ENCODE measurements around the gene DRD4.

DRD4 gene

DNA sequence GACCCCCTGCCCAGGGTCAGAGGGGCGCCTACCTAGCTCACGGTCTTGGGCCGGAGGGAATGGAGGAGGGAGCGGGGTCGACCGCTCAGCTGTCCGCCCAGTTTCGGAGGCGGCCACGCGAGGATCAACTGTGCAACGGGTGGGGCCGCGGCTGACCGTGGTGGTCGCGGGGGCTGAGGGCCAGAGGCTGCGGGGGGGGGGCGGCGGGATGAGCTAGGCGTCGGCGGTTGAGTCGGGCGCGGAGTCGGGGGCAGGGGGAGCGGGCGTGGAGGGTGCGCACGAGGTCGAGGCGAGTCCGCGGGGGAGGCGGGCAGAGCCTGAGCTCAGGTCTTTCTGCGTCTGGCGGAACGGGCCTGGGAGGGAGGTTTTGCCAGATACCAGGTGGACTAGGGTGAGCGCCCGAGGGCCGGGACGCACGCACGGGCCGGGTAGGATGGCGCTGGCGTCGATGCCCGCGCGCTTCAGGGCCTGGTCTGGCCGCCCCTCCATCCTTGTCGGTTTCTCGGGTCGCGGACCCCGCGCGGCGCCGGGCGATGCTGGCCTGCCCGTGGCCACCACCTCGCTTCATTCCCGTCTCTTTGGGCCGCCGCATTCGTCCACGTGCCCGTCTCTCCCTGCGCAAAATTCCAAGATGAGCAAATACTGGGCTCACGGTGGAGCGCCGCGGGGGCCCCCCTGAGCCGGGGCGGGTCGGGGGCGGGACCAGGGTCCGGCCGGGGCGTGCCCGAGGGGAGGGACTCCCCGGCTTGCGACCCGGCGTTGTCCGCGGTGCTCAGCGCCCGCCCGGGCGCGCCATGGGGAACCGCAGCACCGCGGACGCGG, at the start of gene DRD4:
Gene DRD4, plus strand, starts transcription at position 759 of the 822 bp plus-strand sequence. Its CDS starts 36 bp downstream, at position 795.
- DNase-seq = no peak

DNA sequence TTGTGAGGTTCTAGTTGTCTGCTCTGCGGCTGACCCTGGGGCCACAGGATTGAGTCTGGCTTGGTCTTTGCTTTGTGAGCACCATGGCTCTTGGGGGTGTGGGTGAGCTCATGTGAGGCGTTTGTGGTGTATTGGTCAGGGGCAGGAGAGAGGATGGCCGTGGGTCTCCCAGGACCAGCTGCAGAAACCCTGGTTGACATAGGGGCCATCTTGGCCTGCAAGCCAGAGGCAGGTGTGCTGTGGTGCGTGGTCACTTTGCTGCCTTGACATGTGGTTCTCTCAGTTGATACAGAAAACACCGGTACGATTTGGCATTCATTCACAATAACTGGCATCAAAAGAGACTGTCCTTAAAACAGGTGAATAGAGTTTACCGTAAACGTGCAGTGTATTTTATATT, 49.5 kb upstream of the DRD4 start:
- no peak for DNase-seq

DNA sequence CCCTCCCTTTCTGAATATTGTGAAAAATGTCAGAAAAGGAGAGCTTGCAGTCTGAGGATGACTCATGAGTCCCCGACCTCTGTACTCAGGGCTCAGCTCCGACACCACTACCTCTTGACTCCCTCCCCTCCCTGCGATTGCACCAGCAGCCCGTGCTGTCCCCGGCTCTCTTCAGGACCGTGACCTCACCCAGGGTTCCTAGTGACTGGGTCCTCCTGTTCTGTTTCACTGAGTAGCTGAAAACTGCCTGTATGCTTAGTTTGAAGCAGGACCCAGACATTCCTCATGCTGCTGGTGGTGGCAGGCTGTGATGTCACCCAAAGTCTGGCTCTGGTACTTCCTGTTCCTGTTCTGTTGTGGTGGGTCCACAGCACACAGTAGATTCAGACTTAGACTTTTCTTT, 49.1 kb upstream of the DRD4 start:
- no peak for DNase-seq

DNA sequence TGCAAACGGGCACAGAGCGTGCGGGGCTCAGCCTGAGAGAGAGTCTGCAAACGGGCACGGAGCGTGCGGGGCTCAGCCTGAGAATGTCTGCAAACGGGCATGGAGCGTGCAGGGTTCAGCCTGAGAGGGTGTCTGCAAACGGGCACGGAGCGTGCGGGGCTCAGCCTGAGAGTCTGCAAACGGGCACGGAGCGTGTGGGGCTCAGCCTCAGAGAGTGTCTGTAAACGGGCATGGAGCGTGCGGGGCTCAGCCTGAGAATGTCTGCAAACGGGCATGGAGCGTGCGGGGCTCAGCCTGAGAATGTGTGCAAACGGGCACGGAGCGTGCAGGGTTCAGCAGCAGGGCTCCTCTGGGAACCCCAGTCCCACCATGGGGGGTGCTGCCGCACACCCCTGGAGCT, 47.3 kb upstream of the DRD4 start:
- no peak for DNase-seq

DNA sequence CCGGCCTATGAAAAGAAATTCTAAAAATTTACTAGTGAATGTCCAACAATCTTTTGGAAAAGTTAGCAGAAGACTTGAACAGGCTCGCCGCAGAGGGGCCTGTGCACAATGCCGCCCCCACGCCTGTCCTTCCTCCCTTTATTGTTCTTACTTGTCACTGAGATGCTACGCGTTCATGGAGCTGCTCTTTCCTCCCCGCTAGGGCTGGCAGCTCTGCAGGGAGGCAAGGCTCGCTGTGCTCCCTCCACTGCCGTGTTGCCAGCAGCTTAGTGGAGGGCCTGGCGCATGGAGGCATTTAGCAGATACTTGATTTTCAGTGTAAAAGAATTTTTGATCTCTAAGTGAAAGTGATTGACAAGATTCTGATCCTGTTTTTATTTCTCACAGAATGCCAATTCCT, 46.1 kb upstream of the DRD4 start:
- no peak for DNase-seq

DNA sequence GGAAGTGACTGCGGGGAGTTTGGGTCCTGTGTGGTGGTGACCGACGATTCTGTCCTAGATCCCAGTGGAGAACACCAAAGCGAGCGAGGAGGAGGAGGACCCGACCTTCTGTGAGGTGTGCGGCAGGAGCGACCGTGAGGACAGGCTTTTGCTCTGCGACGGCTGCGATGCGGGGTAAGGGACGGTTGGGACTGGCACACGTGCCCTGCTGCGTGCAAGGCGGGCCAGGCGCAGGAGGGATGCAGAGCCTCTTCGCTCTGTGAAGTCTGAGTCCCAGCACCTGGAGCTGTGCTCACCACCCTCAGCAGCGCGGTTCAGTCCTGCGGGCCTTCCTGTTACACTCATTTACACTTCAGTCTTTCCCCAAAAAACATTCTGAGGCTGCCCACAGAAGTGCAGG, 44.6 kb upstream of the DRD4 start:
- no peak for DNase-seq

DNA sequence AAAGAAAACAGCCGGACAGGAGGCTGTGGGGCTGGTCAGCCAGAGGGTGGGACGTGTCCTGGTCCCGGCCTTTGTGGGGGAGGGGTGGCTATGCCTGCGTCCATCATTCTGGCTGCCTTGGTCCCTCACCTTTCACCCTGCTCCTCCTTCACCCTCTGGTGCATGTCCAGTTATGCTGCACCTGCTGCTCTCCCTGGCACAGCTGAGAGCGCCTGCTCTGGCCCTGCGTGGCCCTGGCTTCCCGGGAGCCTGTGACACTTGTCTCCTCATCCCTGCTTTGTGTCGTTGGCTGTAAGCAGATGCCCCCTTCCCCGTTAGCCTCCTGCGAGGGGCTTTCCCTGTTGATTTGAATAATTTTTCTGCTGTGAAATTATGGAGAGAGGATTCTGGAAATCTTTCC, 44.2 kb upstream of the DRD4 start:
- DNase-seq = no peak

DNA sequence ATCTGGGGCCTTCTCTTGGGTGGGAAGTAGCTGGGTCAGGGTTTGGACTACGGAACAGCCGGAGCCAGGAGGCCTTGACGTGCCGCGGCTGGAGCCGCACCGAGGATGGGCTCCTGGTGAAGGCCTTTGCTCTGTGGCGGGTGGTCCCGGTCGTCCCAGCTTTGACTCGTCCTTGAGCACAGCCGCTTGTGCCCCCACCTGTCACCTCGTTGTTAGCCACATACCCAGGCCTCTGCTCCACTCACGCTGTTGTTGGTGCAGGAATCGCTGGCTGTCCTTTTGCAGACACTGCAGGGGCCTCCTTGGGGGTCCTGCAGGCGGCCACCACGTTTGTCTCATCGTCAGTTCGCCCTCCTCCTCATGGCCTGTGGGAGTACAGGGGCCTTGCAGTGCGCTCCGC, 43.7 kb upstream of the DRD4 start:
- DNase-seq = no peak

DNA sequence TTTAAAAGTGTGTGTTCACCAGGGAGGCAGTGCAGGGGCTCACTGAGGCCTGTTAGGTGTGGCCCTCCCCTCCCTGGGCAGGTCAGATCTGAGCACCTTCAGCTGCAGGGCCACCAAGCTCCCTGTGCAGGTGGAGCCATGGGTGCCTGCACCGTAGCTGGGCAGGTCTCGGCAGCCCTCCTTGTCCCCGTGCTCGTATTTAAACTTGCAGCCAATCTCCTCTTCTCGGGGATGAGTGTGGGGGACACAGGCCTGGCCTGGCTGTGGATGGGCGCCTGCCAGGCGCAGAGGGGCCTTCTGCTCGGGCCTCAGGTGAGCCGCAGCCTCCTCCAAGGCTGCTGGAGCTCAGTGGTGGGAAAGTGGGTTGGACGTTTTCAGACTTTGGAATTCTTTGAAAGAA, 41.7 kb upstream of the DRD4 start:
- no peak for DNase-seq

DNA sequence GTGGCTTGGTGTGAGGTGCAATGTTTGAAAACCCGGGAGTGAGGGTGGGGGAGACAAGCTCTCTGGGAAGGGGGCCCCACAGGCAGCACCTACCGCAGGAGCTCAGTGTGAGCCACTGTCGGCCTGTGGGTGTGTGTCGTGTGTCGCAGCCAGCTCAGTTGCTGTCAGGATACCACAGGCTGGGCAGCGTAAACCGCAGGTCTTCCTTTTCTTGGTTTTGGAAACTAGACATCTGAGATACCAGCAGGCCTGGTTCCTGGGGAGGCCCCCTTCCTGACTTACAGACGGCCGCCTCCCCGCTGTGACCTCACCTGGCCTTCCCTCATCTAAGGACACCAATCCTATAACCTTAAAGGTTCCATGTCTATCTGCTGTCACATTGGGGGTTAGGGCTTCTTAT, 40.7 kb upstream of the DRD4 start:
- DNase-seq = no peak

DNA sequence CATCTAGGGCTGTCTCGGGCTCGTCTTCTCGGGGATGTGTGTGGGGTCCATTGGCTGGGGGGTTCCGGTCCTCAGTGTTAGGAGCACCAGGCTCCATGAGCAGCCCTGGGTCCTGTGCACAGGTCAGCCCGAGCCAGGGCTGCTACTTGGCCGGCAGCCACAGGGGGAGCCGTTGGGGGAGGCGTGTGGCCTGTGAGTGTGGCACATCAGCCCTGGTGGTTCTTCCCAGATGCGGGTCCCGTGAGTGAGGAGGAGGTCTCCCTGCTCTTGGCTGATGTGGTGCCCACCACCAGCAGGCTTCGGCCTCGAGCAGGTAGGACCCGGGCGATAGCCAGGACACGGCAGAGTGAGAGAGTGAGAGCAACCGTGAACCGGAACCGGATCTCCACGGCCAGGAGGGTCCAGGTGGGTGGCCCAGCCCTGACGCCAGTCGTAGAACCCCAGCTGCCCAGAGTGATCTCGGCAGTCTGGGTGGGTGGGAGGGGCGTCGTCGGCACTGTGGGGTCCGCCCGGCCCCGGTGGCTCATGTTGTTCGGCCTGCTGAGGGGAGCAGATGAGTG, 39.8 kb upstream of the DRD4 start:
- no peak for DNase-seq

DNA sequence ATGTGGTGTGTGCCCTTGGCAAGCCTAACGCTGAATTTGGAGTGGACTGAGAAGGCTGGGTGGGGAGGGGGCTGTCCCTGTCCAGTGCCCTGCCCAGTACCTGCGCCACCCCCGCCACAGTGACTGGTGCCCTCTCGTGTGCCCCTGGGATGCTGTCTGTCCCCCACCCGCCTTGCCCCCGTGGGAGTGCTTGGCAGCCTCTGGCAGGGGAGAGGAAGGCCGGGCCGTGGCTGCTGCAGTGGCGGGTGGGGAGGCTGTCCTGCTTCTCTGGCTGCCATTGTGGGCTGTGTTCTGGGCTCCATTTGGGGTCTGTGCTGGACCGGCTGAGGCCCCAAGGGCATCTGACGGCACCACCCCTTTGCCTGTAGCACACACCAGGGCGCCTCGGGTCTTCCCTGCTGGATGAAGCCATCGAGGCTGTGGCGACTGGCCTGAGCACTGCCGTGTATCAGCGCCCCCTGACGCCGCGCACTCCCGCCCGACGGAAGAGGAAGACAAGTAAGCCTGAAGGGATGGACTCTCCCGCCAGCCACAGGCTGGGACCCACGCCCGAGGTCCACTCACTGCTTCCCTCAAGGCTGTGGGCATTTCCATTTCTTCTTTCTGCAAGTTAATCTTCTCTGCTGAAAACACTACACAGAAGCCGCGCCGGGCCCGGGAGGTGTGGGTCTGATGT, 38.9 kb upstream of the DRD4 start:
- DNase-seq = no peak

DNA sequence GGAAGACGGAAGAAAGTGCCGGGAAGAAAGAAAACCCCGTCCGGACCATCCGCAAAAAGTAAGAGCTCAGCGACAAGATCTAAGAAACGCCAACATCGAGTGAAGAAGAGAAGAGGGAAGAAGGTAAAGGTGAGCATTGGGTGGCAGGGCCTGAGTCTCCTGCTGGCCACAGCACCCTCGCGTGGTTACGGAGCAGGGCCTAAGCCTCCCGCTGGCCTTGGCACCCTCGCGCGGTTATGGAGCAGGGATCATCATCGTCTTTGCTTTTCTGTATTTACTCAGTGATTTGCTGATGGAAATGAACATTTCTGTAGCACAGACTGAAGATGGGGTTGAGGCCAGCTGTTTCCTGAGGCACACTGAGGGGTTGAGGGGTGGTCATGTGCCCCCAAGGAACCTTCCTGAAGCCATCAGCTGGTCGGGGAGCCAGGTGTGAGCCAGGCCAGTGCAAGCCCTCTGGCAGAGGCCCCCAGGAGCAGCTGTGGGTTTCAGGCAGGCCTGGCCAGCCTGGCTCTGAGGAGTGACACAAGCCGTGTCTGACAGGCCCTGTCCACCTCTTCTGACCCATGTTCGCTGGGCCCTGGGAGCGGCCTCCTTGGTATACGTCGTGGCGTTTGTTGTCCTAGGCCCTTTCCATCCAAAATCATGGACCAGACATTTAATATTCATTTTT, 35.4 kb upstream of the DRD4 start:
- no peak for DNase-seq

DNA sequence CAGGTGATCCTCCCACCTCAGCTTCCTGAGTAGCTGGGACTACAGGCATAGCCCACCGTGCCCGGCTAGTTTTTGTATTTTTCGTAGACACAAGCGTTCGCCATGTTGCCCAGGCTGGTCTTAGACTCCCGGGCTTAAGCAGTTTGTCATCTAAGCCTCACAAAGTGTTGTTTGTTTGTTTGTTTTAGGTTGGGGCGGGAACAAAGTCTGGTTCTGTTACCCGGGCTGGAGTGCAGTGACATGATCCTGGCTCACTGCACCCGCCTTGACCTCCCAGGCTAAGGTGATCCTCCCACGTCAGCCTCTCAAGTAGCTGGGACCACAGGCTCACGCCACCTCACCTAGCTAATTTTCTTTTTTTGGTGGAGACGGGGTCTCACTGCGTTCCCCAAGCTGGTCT, 33.9 kb upstream of the DRD4 start:
- no peak for DNase-seq

DNA sequence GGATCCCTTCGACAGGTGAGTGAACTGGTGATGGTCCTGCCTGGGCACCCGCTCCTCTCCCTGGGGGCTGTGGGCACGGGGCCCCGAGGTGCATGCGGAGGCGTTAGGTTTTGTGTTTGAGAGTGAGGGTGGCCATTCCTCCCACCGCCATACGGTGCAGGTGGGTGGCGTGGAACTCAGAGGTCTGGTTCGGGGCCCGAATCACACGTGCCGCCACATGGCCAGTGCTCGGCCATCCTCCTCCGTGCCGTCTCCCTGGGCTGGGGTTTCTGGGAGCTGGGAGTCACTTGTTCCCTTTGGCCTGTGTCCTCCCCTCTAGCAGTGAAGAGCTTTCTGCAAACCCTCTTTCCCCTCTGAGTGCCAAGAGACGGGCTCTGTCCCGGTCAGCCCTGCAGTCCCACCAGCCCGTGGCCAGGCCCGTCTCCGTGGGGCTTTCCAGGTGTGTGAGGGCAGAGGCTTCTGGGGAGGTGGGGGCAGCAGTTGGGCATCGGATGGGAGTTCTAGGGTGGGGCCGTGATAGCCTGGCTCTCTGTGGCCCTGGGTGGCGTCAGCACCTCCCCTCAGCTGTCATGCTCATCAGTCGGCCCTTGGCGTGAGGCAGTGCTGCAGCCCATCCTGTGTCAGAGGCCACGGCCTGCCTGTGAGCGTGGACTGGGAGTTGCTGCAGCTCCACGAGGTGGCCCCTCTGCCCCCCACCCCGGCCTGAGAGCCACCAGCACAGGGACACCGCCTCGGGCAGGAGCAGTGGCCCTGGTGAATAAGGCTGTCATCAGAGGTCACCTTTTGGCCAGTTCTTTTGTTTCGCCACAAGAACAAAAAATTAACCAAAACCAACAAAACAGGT, 31.6 kb upstream of the DRD4 start:
- DNase-seq = no peak

DNA sequence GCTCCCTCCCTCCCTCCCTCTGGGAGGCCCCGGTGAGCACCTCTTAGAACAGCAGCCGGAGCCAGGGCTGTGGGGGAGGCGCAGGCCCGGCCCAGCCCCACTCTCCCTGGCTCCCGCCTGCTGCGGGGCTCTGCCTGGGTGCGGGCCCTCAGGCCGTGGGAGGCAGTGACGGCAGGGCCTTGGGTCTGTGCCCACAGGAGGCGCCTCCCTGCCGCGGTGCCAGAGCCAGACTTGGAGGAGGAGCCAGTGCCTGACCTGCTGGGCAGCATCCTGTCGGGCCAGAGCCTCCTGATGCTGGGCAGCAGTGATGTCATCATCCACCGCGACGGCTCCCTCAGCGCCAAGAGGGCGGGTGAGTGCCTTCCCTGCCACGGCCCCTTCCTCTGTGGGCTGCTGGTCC, 30.8 kb upstream of the DRD4 start:
- no peak for DNase-seq

DNA sequence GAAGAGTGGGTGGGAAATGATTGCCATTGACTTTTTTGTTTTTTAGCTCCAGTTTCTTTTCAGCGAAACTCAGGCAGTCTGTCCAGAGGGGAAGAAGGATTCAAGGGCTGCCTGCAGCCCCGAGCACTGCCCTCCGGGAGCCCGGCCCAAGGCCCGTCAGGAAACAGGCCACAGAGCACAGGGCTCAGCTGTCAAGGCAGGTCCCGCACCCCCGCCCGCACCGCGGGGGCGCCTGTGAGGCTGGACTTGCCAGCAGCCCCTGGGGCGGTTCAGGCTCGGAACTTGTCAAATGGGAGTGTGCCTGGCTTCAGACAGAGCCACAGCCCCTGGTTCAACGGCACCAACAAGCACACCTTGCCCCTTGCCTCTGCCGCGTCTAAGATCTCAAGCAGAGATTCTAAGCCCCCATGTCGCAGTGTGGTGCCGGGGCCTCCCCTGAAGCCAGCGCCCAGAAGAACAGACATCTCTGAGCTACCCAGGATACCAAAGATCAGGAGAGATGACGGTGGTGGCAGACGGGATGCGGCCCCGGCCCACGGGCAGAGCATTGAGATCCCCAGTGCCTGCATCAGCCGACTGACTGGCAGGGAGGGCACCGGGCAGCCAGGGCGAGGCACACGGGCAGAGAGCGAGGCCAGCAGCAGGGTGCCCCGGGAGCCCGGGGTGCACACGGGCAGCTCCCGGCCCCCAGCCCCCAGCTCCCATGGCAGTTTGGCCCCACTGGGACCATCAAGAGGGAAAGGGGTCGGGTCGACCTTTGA, 29.9 kb upstream of the DRD4 start:
- DNase-seq = no peak

DNA sequence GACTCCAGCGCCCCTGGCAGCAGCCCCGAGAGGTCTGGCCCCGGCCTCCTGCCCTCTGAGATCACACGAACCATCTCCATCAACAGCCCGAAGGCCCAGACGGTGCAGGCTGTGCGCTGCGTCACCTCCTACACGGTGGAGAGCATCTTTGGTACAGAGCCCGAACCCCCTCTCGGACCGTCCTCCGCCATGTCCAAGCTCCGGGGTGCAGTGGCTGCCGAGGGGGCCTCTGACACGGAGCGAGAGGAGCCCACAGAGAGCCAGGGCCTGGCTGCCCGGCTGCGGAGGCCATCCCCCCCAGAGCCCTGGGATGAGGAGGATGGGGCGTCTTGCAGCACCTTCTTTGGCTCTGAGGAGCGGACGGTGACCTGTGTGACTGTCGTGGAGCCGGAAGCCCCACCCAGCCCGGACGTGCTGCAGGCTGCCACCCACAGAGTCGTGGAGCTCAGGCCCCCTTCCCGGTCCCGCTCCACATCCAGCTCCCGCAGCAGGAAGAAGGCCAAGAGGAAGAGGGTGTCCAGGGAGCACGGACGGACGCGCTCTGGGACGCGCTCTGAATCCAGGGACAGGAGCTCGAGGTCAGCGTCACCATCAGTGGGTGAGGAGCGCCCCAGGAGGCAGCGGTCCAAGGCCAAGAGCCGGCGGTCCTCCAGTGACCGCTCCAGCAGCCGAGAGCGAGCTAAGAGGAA, 29.0 kb upstream of the DRD4 start:
- no peak for DNase-seq

DNA sequence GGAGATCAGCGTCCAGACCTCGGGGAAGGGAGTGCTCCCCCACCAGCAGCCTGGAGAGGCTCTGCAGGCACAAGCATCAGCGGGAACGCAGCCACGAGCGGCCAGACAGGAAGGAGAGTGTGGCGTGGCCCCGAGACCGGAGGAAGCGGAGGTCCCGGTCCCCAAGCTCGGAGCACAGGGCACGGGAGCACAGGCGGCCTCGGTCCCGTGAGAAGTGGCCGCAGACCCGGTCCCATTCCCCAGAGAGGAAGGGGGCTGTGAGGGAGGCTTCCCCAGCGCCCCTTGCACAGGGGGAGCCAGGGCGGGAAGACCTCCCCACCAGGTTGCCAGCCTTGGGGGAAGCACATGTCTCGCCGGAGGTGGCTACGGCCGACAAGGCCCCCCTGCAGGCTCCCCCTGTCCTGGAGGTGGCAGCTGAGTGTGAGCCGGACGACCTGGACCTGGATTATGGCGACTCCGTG, 28.2 kb upstream of the DRD4 start:
- DNase-seq = no peak

DNA sequence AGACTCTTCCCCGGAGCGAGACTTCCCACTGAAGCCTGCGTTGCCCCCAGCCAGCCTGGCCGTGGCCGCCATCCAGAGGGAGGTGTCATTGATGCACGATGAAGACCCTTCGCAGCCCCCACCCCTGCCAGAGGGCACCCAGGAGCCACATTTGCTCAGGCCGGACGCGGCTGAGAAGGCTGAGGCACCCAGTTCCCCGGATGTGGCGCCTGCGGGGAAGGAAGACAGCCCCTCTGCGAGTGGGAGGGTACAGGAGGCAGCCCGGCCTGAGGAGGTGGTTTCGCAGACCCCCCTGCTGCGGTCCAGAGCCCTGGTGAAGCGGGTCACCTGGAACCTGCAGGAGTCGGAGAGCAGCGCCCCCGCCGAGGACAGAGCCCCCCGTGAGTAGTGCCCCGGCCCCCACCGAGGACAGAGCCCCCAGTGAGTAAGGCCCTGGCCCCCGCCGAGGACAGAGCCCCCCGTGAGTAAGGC, 27.7 kb upstream of the DRD4 start:
- no peak for DNase-seq

DNA sequence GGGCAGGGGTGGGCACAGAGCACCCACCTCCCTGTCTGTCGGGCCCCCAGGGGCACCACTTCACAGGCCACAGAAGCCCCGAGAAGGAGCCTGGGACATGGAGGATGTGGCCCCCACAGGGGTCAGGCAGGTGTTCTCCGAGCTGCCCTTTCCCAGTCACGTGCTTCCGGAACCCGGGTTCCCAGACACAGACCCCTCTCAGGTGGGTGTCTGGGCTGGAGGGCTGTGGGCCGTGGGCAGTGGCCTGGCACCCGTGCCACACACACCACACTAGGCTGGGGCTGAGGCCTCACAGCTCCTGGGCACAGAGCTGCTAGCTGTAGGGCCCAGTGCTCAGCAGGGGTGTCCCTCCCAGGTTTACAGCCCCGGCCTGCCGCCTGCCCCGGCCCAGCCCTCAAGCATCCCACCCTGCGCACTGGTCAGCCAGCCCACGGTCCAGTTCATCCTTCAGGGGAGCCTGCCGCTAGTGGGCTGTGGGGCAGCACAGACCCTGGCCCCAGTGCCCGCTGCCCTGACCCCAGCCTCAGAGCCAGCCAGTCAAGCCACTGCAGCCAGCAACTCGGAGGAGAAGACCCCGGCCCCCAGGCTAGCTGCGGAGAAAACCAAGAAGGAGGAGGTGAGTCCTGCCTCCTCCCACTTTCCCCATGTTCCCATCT, 26.8 kb upstream of the DRD4 start:
- DNase-seq = no peak
